ENCODE measurements around the gene HTR1D. TPM values are rescaled to one million over a fixed set of nuclear protein-coding genes. Genes with fewer than 3 reads are reported as not detected.

The HTR1D gene
- total RNA-seq, 3 donors from 2014 or later, result not detected

GRCh38 chr1:23163395-23163794, 53.9 kb downstream of the HTR1D start:
- Mint-ChIP-seq H3K4me1 (ENCODE audit: low read depth) (peaks cover 29% of the 10 kb centered on the region), H3K36me3 (ENCODE audit: insufficient read depth) (peaks cover 1% of the 10 kb centered on the region), H3K9me3 (no peaks in the 10 kb centered on the region), H3K4me3 (no peak overlapping the region), H3K27me3 (ENCODE audit: low read depth) (no peaks in the 10 kb centered on the region)
- no peak for DNase-seq
- ATAC-seq, result no peak

- Mint-ChIP-seq H3K4me3 (no peak overlapping the region), H3K9me3 (no peaks in the 10 kb centered on the region), H3K27me3 (ENCODE audit: low read depth) (no peaks in the 10 kb centered on the region), H3K4me1 (ENCODE audit: low read depth) (peaks cover 15% of the 10 kb centered on the region), H3K36me3 (ENCODE audit: insufficient read depth) (peaks cover 4% of the 10 kb centered on the region)
- DNase-seq, result no peak
- no peak for ATAC-seq
These were observed 57.1 kb downstream of the HTR1D start for GRCh38 chr1:23159963-23160877.

- Mint-ChIP-seq H3K4me3 (no peak overlapping the region), H3K4me1 (ENCODE audit: low read depth) (peaks cover 13% of the 10 kb centered on the region), H3K27me3 (ENCODE audit: low read depth) (no peaks in the 10 kb centered on the region), H3K36me3 (ENCODE audit: insufficient read depth) (peaks cover 6% of the 10 kb centered on the region), H3K9me3 (no peaks in the 10 kb centered on the region)
- DNase-seq, result no peak
- ATAC-seq, result no peak
These were observed 60.4 kb downstream of the HTR1D start for GRCh38 chr1:23156940-23157339.

GRCh38 chr1:23152966-23153684, 64.2 kb downstream of the HTR1D start:
- peaks cover 4% of the 10 kb centered on the region for H3K36me3 Mint-ChIP-seq (ENCODE audit: insufficient read depth)
- H3K4me3 Mint-ChIP-seq, result no peak overlapping the region
- DNase-seq, result no peak
- ATAC-seq, result no peak
- H3K9me3 Mint-ChIP-seq, result no peaks in the 10 kb centered on the region
- H3K27me3 Mint-ChIP-seq (ENCODE audit: low read depth), result no peaks in the 10 kb centered on the region
- H3K4me1 Mint-ChIP-seq (ENCODE audit: low read depth), result peaks cover 25% of the 10 kb centered on the region

DNA sequence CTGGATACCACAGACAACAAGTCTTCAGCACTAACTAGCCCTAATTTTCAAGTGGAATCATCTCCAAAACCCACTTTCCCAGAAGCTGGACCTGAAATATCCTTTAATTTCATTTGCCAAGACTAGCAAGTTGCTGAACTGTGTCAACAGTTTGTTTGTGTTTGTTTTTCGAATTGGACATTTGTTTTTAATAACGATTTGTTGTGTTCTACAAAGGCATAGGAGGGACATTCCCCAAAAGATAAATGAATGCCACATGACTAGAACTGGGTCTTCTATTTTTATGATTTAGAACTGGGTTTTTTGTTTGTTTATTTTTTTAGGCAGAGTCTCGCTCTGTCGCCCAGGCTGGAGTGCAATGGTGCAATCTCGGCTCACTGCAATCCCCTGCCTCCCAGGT, 66.6 kb downstream of the HTR1D start:
- no peaks in the 10 kb centered on the region for H3K27me3 Mint-ChIP-seq (ENCODE audit: low read depth)
- H3K9me3 Mint-ChIP-seq, result no peaks in the 10 kb centered on the region
- H3K36me3 Mint-ChIP-seq (ENCODE audit: insufficient read depth), result peaks cover 2% of the 10 kb centered on the region
- H3K4me3 Mint-ChIP-seq, result no peak overlapping the region
- H3K4me1 Mint-ChIP-seq (ENCODE audit: low read depth), result peaks cover 29% of the 10 kb centered on the region
- no peak for DNase-seq
- ATAC-seq, result no peak

- no peak for ATAC-seq
- no peaks in the 10 kb centered on the region for H3K9me3 Mint-ChIP-seq
- H3K4me3 Mint-ChIP-seq, result no peak overlapping the region
- H3K4me1 Mint-ChIP-seq (ENCODE audit: low read depth), result peaks cover 27% of the 10 kb centered on the region
- H3K27me3 Mint-ChIP-seq (ENCODE audit: low read depth), result no peaks in the 10 kb centered on the region
- DNase-seq, result no peak
- peaks cover 2% of the 10 kb centered on the region for H3K36me3 Mint-ChIP-seq (ENCODE audit: insufficient read depth)
These were observed 67.2 kb downstream of the HTR1D start for GRCh38 chr1:23150125-23150524.

- H3K27me3 Mint-ChIP-seq (ENCODE audit: low read depth), result no peaks in the 10 kb centered on the region
- no peak overlapping the region for H3K4me3 Mint-ChIP-seq
- no peaks in the 10 kb centered on the region for H3K9me3 Mint-ChIP-seq
- H3K36me3 Mint-ChIP-seq (ENCODE audit: insufficient read depth), result peaks cover 3% of the 10 kb centered on the region
- no peak for DNase-seq
- ATAC-seq, result no peak
- H3K4me1 Mint-ChIP-seq (ENCODE audit: low read depth), result peaks cover 25% of the 10 kb centered on the region
These were observed 68.2 kb downstream of the HTR1D start for GRCh38 chr1:23149114-23149513.

GRCh38 chr1:23148084-23148483, 69.2 kb downstream of the HTR1D start:
- Mint-ChIP-seq H3K9me3 (no peaks in the 10 kb centered on the region), H3K4me1 (ENCODE audit: low read depth) (peaks cover 24% of the 10 kb centered on the region), H3K27me3 (ENCODE audit: low read depth) (no peaks in the 10 kb centered on the region), H3K4me3 (peak overlapping the region; percentile 52), H3K36me3 (ENCODE audit: insufficient read depth) (peaks cover 3% of the 10 kb centered on the region)
- ATAC-seq, result peak; percentile 92 to 97
- DNase-seq, result no peak

Other genes starting within 250 kb of the HTR1D start
- not detected for gene LACTBL1, start 244.6 kb downstream of the HTR1D start, total RNA-seq
- not detected for gene TEX46, start 201.7 kb downstream of the HTR1D start, total RNA-seq
- 10 to 100 TPM; 69.6 to 90.9 (median 81.2) TPM for gene KDM1A, start 198.0 kb downstream of the HTR1D start, total RNA-seq
- 10 to 100 TPM; 19.7 to 20.7 (median 20.1) TPM for gene LUZP1, start 48.6 kb downstream of the HTR1D start, total RNA-seq
- gene HNRNPR, start 126.8 kb upstream of the HTR1D start, total RNA-seq, result 100 to 1,000 TPM; 253 to 269 (median 254) TPM
- 1 to 10 TPM; 3.1 to 4.7 (median 4.3) TPM for gene ZNF436, start 152.3 kb upstream of the HTR1D start, total RNA-seq
- gene TCEA3, start 207.2 kb upstream of the HTR1D start, total RNA-seq, result 1 to 10 TPM; 1.6 to 2.6 (median 2.1) TPM

Data from activated T-cell treated with anti-CD3 and anti-CD28 coated beads, Interleukin-2, amount 50 U/mL, for 4 hours (primary cell).